ENCODE data around the gene SPDYE6.

DNA sequence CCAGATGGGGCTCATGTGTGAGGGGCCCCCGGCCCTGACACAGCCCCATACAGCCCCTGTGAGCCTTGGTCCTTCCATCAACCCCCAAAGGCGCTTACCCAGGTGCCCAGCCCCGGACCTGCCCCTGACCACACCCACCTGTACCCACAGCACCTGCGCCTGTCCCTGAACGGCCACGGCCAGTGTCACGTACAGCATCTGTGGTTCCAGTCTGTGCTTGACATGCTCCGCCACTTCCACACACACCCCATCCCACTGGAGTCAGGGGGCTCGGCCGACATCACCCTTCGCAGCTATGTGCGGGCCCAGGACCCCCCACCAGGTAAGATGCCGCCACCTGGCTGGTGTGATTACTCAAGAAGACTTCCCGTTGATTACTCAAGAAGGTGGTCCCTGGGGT, 36.1 kb downstream of the SPDYE6 start:
- TF ChIP-seq, protein P1, sequence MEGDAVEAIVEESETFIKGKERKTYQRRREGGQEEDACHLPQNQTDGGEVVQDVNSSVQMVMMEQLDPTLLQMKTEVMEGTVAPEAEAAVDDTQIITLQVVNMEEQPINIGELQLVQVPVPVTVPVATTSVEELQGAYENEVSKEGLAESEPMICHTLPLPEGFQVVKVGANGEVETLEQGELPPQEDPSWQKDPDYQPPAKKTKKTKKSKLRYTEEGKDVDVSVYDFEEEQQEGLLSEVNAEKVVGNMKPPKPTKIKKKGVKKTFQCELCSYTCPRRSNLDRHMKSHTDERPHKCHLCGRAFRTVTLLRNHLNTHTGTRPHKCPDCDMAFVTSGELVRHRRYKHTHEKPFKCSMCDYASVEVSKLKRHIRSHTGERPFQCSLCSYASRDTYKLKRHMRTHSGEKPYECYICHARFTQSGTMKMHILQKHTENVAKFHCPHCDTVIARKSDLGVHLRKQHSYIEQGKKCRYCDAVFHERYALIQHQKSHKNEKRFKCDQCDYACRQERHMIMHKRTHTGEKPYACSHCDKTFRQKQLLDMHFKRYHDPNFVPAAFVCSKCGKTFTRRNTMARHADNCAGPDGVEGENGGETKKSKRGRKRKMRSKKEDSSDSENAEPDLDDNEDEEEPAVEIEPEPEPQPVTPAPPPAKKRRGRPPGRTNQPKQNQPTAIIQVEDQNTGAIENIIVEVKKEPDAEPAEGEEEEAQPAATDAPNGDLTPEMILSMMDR (IDR thresholded peaks at IDR 0.05; ENCODE audit: low read depth, low read length): no peak
- no peak for TF ChIP-seq EZH2phosphoT487 (IDR thresholded peaks at IDR 0.05; ENCODE audit: low read depth)

All from OCI-LY3 (cell line).